GM10266 (cell line): ENCODE measurements around the gene BPIFB4.

ENCODE experiments used
- DNase-seq: peaks from one replicate; pipeline ENCODE4 v3.0.0; 2012; ENCODE audit errors: extremely low spot score
- TF ChIP-seq, protein P1 (sequence below): IDR thresholded peaks from 2 replicates; pipeline ENCODE4 v1.5.1; 2012; ENCODE audit warnings: mild to moderate bottlenecking, low read depth; ENCODE audit not compliant: control insufficient read depth, insufficient read depth; ENCODE audit errors: missing control alignments

The BPIFB4 gene

DNA sequence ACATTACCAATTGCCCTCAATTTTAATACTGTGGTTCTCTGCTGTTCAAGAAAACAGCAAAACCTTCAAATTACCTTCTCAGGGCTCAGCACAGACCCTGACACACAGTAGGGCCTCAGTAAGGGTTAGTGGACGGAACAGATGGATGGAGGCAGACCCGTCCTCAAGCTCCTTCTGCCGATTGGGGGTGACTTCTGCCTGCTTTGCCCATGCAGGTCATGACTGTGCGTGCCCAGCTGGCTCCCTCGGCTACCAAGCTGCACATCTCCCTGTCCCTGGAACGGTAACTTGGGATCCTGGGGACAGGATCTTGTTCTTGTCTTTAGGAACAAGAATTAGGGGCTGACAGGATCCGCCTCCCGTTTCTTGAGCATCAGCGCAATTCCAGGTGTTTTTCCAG, 9.8 kb upstream of the BPIFB4 start:
- TF ChIP-seq, protein P1, sequence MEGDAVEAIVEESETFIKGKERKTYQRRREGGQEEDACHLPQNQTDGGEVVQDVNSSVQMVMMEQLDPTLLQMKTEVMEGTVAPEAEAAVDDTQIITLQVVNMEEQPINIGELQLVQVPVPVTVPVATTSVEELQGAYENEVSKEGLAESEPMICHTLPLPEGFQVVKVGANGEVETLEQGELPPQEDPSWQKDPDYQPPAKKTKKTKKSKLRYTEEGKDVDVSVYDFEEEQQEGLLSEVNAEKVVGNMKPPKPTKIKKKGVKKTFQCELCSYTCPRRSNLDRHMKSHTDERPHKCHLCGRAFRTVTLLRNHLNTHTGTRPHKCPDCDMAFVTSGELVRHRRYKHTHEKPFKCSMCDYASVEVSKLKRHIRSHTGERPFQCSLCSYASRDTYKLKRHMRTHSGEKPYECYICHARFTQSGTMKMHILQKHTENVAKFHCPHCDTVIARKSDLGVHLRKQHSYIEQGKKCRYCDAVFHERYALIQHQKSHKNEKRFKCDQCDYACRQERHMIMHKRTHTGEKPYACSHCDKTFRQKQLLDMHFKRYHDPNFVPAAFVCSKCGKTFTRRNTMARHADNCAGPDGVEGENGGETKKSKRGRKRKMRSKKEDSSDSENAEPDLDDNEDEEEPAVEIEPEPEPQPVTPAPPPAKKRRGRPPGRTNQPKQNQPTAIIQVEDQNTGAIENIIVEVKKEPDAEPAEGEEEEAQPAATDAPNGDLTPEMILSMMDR: no peak
- no peak for DNase-seq

DNA sequence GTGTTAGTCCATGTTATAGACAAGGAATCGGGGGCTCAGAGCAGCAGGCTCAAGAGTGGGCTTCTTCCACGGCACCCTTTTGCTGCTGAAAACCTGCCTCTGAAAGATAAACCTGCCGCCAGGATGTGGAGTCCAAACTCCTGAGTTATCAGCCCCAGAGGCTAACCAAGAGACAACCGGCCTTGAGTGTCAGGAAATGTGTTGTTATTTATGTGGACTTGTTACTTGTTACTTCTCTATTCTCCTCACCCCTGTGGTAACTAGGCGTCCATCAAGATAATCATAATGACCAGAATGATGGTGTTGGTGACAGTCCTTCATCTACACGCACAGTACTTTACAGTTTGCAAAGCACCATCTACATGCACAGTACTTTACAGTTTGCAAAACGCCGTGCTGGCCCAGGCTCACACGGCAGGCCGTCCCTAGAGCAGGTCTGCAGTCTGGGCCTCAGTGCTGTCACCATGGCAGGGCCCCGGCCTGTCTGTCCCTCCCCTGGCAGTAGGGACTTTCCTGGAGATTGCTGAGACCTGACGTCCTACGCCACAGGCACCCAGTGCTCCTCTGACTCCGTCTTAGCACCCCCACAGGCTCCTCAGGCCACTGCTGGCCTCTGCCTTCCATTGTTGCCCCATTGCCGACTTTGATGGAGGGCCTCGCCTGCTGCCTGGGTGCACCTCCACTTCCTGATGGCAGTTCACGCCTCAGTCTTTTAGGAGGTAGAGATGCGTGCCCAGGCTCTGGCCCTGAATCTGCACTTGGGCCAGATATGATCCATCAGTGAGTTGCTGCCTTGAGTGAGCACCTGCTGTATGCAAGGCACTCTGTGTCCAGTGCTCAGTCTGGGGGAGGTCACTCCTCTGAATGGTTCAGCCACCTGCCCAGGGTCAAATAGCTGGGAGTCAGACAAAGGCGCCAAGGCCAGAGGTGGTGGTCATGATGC, 9.1 kb upstream of the BPIFB4 start:
- DNase-seq: no peak
- TF ChIP-seq, protein P1: no peak

DNA sequence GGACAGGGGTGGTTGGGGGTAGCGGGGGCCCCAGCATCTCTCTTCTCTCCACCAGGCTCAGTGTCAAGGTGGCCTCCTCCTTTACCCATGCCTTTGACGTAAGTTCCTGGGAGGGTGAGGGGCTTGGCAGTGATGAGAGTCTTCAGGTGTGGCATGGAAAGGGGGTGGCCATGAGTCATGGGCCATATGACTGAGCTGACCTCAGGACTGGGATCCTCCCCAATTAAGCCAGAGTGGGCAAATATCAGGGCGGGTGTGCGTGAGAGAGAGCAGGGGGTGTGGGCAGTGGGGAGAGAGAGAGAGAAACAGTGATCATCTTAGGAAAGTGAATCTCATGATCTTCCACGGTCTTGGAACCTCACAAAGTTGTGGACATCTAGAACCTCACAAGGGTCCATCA, 8.2 kb upstream of the BPIFB4 start:
- DNase-seq: no peak
- TF ChIP-seq, protein P1: no peak

DNA sequence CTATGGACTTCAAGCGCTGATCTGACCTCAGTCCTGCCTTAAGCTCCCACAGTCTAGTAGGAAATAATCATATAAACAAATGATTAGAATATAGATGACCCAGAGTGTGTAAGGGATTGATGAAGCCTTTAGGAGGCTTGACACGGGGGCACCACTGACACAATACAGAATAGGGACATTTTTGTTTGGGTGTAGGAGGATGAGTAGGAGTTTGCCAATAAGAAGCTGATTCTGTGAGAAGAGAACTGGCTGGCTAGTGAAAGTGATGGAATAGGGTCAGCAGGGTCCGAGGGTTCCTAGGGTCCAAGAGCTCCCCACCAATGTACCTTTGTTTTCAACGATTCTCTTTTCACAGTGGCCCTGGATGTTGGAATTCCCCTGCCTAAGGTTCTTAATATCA, 7.1 kb upstream of the BPIFB4 start:
- TF ChIP-seq, protein P1: no peak
- no peak for DNase-seq

DNA sequence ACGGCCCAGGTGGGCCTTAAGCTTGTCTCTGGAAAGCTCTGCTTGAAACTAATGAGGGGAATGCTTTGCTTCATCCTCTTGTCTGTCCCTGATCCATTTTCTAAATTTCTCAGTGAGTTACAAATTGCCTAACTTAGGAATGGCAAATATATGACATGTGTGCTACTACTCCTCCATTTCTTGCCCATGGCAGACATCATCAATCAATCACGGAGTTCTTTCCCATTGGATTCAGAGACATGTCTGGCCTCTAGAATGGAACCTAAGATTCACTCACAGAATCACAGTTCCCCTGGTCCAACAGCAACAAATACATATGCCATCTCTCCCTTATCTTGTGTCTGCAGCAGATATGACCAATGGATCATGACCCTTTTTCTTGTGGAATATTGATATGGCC, 6.6 kb upstream of the BPIFB4 start:
- TF ChIP-seq, protein P1: no peak
- no peak for DNase-seq

DNA sequence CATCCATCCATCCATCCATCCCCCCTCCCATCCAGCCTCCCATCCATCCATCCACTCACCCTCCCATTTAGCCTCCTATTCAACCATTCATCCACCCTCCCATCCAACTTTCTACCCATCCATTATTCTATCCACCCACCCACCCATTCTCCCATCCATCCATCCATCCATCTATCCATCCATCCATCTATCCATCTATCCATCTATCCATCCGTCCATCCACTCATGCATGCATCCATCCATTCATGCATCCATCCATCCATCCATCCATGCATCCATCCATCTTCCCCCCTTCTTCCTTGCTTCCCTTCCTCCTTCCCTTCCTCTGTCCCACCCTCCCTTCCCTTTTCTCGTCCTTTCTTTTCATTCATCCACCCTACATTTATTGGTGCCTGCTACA, 4.8 kb upstream of the BPIFB4 start:
- DNase-seq: no peak
- TF ChIP-seq, protein P1: no peak

DNA sequence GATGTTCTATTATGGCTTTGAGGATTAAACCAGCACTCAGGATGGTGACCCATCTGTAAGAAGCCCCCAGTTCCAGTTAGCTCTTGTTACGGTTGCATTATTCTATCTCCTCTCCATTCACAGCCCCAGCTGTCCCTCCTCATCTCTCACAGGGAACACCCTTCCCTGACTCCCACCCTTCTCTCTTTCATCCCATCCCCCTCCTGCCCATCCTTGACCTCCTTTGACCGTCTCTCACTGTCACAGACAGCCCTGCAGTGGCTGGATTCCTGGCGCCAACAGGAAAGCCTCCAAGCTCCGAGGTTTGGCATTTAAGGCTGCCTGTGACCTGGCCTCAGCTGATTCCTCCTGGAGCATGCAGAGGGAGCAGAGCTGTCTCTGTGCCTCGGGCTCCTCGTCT, 4.2 kb upstream of the BPIFB4 start:
- no peak for DNase-seq
- TF ChIP-seq, protein P1: no peak
